Peyer's patch (tissue), 4 donors: ENCODE results near the gene MRPL53.
"Not testable (repeated sequence)": the region's sequence is repeated elsewhere in the genome, so short reads cannot be mapped to it uniquely, and the experiment has no call there.

Experiments
- CTCF ChIP-seq, 6 experiments: fragments of 450-650 bp in 4 of 6; fragments of 200-600 bp in 2 of 6; sonication (generic) in 1 of 6; IDR thresholded peaks; one replicate each; pipeline ENCODE4 v1.5.1; 2017 to 2019; ENCODE audit warnings: antibody characterized with exemption in 6 of 6, mild to moderate bottlenecking in 3 of 6, moderate library complexity in 1 of 6
- POLR2A ChIP-seq, 2 donors: fragments of 450-650 bp; IDR thresholded peaks; one replicate each; pipeline ENCODE4 v1.5.1; 2017; ENCODE audit warnings: antibody characterized with exemption in 2 of 2, mild to moderate bottlenecking in 2 of 2, moderate library complexity in 2 of 2

GRCh38 chr2:74470742-74471141, 1.7 kb downstream of the MRPL53 start:
- not testable (repeated sequence) for TF ChIP-seq CTCF, POLR2A (IDR thresholded peaks at IDR 0.05)
